ENCODE results near the gene GRHL3.

The GRHL3 gene

DNA sequence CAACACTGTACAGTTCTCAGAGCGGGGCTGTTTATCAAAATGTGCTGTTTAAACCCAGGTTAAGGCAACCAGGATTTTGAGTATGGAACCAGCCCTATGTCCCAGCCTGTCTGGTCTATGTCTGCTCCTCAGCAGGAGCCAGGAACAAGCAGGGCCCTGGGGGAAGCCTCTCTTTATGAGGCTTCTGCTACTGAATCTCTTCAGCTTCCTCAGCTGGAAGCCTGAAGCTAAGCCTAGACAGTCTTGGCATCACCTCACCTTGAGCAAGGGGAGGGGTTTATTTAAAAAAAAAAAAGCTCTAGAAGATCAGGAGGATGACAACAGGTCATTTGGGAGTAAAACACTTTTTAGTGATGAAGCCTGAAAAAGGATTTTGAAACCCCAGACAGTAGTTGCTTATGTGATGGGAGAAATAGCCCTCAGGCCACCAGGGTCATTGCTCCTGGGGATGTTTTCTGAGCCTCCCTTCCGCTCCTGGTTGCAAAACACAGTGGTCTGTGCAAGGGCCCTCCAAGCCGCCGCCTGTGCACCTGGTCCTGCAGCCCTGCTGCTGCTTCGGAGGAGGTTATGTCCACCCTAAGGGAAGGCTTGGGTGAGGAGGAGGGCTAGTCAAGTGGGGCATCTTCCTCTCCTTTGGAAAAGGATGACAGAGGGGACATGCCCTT lies 21.8 kb upstream of the GRHL3 start:
- Histone ChIP-seq H3K9me3 (no peaks in the 10 kb centered on the region), H3K27me3 (no peaks in the 10 kb centered on the region; the same call in 1 of the 2 replicates), H3K4me1 (no peaks in the 10 kb centered on the region), H3K36me3 (no peaks in the 10 kb centered on the region), H3K4me3 (ENCODE audit: low read depth, low read length) (no peak overlapping the region)
- no peak for DNase-seq
- TF ChIP-seq, protein P1, sequence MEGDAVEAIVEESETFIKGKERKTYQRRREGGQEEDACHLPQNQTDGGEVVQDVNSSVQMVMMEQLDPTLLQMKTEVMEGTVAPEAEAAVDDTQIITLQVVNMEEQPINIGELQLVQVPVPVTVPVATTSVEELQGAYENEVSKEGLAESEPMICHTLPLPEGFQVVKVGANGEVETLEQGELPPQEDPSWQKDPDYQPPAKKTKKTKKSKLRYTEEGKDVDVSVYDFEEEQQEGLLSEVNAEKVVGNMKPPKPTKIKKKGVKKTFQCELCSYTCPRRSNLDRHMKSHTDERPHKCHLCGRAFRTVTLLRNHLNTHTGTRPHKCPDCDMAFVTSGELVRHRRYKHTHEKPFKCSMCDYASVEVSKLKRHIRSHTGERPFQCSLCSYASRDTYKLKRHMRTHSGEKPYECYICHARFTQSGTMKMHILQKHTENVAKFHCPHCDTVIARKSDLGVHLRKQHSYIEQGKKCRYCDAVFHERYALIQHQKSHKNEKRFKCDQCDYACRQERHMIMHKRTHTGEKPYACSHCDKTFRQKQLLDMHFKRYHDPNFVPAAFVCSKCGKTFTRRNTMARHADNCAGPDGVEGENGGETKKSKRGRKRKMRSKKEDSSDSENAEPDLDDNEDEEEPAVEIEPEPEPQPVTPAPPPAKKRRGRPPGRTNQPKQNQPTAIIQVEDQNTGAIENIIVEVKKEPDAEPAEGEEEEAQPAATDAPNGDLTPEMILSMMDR (IDR thresholded peaks at IDR 0.05; ENCODE audit: low read depth, low read length) = no peak

DNA sequence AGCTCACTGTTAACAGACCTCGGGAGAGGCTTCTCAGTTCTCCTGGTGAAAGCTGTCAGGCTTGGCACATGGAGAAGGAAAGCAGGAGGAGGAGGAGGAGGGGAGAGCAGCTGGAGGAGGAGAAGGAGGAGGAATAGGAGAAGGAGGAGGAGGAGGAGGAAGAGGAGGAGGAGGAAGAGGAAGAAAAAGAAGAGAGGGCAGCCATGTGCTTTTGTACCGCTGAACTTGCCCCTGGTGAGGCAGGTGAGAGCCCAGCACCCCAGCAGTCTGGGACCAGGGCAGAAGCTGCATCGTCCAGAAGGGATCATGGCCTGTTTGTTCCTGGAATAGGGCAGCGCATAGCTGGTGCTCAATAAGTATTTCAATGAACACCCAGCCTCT lies 21.3 kb upstream of the GRHL3 start:
- no peak for DNase-seq
- Histone ChIP-seq H3K27me3 (no peaks in the 10 kb centered on the region; the same call in 1 of the 2 replicates), H3K36me3 (no peaks in the 10 kb centered on the region), H3K4me3 (ENCODE audit: low read depth, low read length) (no peak overlapping the region), H3K9me3 (no peaks in the 10 kb centered on the region), H3K4me1 (no peaks in the 10 kb centered on the region)
- TF ChIP-seq, protein P1 (IDR thresholded peaks at IDR 0.05; ENCODE audit: low read depth, low read length) = no peak

DNA sequence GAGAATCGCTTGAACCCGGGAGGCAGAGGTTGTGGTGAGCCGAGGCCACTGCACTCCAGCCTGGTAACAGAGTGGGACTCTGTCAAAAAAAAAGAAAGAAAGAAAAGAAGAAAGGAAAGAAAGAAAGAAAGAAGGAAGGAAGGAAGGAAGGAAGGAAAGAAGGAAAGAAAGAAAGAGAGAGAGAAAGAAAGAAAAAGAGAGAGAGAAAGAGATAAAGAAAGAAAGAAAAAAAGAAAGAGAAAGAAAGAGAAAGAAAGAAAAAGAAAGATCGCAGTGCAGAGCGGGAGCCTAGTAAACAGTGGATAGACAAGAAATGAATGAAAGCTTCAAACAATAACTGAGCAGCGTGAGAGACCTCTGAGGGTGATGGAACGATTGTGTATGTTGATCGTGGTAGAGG lies 20.6 kb upstream of the GRHL3 start:
- TF ChIP-seq, protein P1 (IDR thresholded peaks at IDR 0.05; ENCODE audit: low read depth, low read length) = no peak
- DNase-seq = no peak
- Histone ChIP-seq H3K36me3 (no peaks in the 10 kb centered on the region), H3K4me3 (ENCODE audit: low read depth, low read length) (no peak overlapping the region), H3K27me3 (no peaks in the 10 kb centered on the region; the same call in 1 of the 2 replicates), H3K9me3 (no peaks in the 10 kb centered on the region), H3K4me1 (no peaks in the 10 kb centered on the region)

DNA sequence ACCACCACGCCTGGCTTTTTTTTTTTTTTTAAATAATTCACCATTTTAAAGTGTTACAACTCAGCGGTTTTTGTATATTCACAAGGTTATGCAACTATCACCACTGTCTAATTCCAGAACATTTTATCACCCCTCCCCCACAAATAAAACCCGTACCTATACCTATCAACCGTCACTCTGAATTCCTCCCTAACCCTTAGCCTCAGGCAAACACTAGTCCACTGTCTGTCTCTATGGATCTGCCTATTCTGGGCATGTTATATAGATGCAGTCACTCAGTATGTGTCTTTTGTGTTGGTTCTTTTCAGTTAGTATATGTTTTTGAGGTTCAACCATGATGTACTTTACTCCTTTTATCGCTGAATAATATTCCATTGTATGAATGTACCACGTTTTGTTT lies 19.3 kb upstream of the GRHL3 start:
- Histone ChIP-seq H3K4me1 (no peaks in the 10 kb centered on the region), H3K4me3 (ENCODE audit: low read depth, low read length) (no peak overlapping the region), H3K36me3 (no peaks in the 10 kb centered on the region), H3K9me3 (no peaks in the 10 kb centered on the region), H3K27me3 (no peaks in the 10 kb centered on the region; the same call in 1 of the 2 replicates)
- TF ChIP-seq, protein P1 (IDR thresholded peaks at IDR 0.05; ENCODE audit: low read depth, low read length) = no peak
- DNase-seq = no peak

DNA sequence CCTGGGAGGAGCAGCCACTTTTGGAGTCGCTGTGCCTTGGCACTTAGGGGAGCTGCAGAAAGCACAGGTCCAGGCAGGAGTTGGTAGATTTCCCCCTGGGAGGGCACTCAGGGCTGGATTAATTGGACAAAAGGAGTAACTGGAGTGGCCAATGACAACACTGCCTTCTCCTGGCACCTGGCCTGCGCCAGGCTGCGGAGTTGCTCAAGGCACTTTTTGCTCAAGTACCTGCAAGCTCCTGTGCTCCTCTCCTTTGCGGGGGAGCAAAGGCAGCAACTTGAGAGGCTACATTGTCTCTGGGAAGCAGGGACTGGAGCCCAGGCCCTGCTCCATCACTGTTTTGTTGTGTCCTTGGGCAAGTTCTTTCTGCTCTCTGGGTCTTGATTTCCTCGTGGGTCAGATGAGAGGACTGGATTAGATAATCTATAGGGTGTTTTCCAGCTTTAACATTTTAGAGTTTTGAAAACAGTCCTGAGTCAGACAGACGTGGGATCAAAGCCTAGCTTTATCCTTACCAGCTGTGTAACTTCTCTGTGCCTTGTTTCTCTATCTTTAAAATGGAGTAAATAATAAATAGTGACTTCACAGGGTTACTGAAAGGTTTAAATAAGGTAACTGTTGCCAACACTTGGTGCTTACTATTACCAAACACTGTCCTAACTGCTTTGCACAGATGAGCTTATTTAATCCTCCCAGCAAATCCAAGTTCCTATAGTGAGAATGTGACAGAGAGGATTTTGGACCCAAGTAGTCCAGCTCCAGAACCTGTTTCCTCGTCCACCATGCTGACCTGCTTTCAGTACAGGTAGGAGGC lies 18.0 kb upstream of the GRHL3 start:
- no peak for DNase-seq
- Histone ChIP-seq H3K27me3 (no peaks in the 10 kb centered on the region; the same call in 1 of the 2 replicates), H3K9me3 (no peaks in the 10 kb centered on the region), H3K36me3 (no peaks in the 10 kb centered on the region), H3K4me1 (no peaks in the 10 kb centered on the region), H3K4me3 (ENCODE audit: low read depth, low read length) (no peak overlapping the region)
- TF ChIP-seq, protein P1 (IDR thresholded peaks at IDR 0.05; ENCODE audit: low read depth, low read length) = no peak

DNA sequence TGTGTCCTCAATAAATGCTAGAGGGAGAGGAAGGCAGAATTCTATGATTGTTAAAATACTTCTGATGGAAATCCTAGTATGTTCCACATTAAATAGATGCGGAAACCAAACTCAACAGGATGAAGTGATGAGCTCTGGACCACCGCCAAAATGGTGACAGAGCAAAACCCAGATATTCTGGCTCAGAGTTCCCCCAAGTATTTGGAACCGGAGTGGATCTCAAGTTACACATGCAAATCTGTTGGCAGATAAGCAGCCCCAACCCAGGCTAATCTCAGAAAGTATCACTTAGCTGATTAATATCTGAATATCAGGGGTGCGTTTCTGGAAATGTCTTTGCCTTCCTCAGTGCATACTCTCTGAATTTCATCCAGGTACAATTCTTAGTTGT lies 17.4 kb upstream of the GRHL3 start:
- DNase-seq = no peak
- no peaks in the 10 kb centered on the region for H3K36me3 ChIP-seq
- H3K4me1 ChIP-seq = no peaks in the 10 kb centered on the region
- H3K27me3 ChIP-seq = no peaks in the 10 kb centered on the region; the same call in 1 of the 2 replicates
- no peaks in the 10 kb centered on the region for H3K9me3 ChIP-seq
- no peak overlapping the region for H3K4me3 ChIP-seq (ENCODE audit: low read depth, low read length)
- TF ChIP-seq, protein P1 (IDR thresholded peaks at IDR 0.05; ENCODE audit: low read depth, low read length) = no peak

Measured in BE2C (cell line).